GM12878 (cell line): ENCODE results near the gene FSIP1. TPM values are rescaled to one million over a fixed set of nuclear protein-coding genes. Genes with fewer than 3 reads are reported as not detected.

ENCODE experiments used
- ATAC-seq: fragments of 200-7000 bp; cut with Tn5 transposase; 3 replicates; pipeline ENCODE4 v1.9.1; 2020; ENCODE audit warnings: mild to moderate bottlenecking, moderate library complexity
- BruUV-seq: library from RNA; stranded (reverse); fragments of 400-500 nt; replicated peaks from 2 replicates; lab custom pipeline; 2021; lab: Mats Ljungman, UMichigan
- CTCF ChIA-PET: fragments of 300-600 bp; sonication (Branson Sonifier 250); formaldehyde crosslinking; extraction: SDS; loops from one replicate; lab custom pipeline; 2021; ENCODE audit warnings: inconsistent platforms; lab: Yijun Ruan, JAX
- POLR2A ChIA-PET: fragments of 350-600 bp; formaldehyde crosslinking; extraction: SDS; loops from one replicate; lab custom pipeline; 2021; ENCODE audit warnings: inconsistent platforms; lab: Charles Lee
- RAD21 ChIA-PET: fragments of 300-600 bp; sonication (Branson Sonifier 250); formaldehyde crosslinking; loops from one replicate; lab custom pipeline; 2023; ENCODE audit warnings: antibody characterized with exemption; ENCODE audit not compliant: unreplicated experiment; lab: Charles Lee
- SMC1A ChIA-PET: fragments of 300-600 bp; sonication (Branson Sonifier 250); formaldehyde crosslinking; loops from one replicate; lab custom pipeline; 2023; ENCODE audit not compliant: unreplicated experiment, uncharacterized antibody; lab: Charles Lee
- DNase-seq: peaks from one replicate; pipeline ENCODE4 v3.0.0-alpha.2; 2011; ENCODE audit warnings: low read depth, low spot score
- FAIRE-seq: peaks from 3 replicates; lab custom pipeline; 2011; peaks lifted over from hg19 to GRCh38; lab: Jason Lieb, UNC
- H2AFZ ChIP-seq: 2 replicates; pipeline ENCODE4 v1.6.0; 2011; ENCODE audit warnings: low read depth, low read length, control low read depth; ENCODE audit not compliant: control insufficient read depth
- H3K27ac ChIP-seq: 2 replicates; pipeline ENCODE4 v1.5.1; 2011; ENCODE audit warnings: control low read depth; ENCODE audit not compliant: control insufficient read depth, insufficient read depth
- H3K27me3 ChIP-seq, 2 experiments: replicated peaks in 1 of 2; 2 replicates each; pipeline versions ENCODE4 v1.6.0 to v1.6.1; 2011; ENCODE audit warnings: low read length in 1 of 2; ENCODE audit not compliant: control insufficient read depth in 2 of 2, insufficient read depth in 2 of 2
- H3K36me3 ChIP-seq, 2 experiments: 2 replicates each; pipeline ENCODE4 v1.5.1; 2011; ENCODE audit warnings: low read length in 1 of 2; ENCODE audit not compliant: control insufficient read depth in 2 of 2, insufficient read depth in 2 of 2
- H3K4me1 ChIP-seq: 2 replicates; pipeline ENCODE4 v1.6.1; 2011; ENCODE audit warnings: mild to moderate bottlenecking, low read length, moderate library complexity, mixed read lengths; ENCODE audit not compliant: control insufficient read depth, insufficient read depth
- H3K4me2 ChIP-seq: 2 replicates; pipeline ENCODE4 v1.6.0; 2011; ENCODE audit warnings: control low read depth; ENCODE audit not compliant: control insufficient read depth, insufficient read depth
- H3K4me3 ChIP-seq: fragments of 200-600 bp; sonication (generic); 2 replicates; pipeline ENCODE4 v1.5.1; 2016
- H3K79me2 ChIP-seq: 2 replicates; pipeline ENCODE4 v1.6.0; 2011; ENCODE audit warnings: low read length; ENCODE audit not compliant: control insufficient read depth, insufficient read depth
- H3K9ac ChIP-seq: 2 replicates; pipeline ENCODE4 v1.8.0; 2011; ENCODE audit warnings: low read length, control low read depth, mixed read lengths; ENCODE audit not compliant: control insufficient read depth, insufficient read depth
- H3K9me3 ChIP-seq: replicated peaks from 3 replicates; pipeline ENCODE4 v1.5.1; 2011; ENCODE audit warnings: mild to moderate bottlenecking, low read length; ENCODE audit not compliant: control insufficient read depth, insufficient read depth
- H4K20me1 ChIP-seq: 2 replicates; pipeline ENCODE4 v1.6.0; 2011; ENCODE audit not compliant: control insufficient read depth, insufficient read depth
- EP300 ChIP-seq, 2 experiments: fragments of 150-350 bp in 1 of 2; IDR thresholded peaks; 2 replicates each; pipeline ENCODE4 v1.6.1; 2011 to 2012; ENCODE audit warnings: low read depth in 2 of 2, low read length in 2 of 2, borderline replicate concordance in 1 of 2, improper control_type of control experiment in 1 of 2, inconsistent platforms in 1 of 2; ENCODE audit not compliant: control insufficient read depth in 1 of 2
- PAX8 ChIP-seq: fragments of 450-650 bp; IDR thresholded peaks from 2 replicates; pipeline ENCODE4 v1.6.1; 2017; ENCODE audit warnings: mild to moderate bottlenecking, moderate library complexity
- TBL1XR1 ChIP-seq: IDR thresholded peaks from 2 replicates; pipeline ENCODE4 v1.6.1; 2012; ENCODE audit warnings: low read depth, low read length, improper control_type of control experiment
- ZNF24 ChIP-seq: fragments of 450-650 bp; IDR thresholded peaks from 2 replicates; pipeline ENCODE4 v1.6.1; 2017; ENCODE audit warnings: antibody characterized with exemption, mild to moderate bottlenecking
- WGBS: methylation state at CpG from one replicate; pipeline ENCODE4 v1.1.6; 2016; ENCODE audit warnings: low lambda C conversion rate; ENCODE audit not compliant: insufficient replicate concordance, insufficient coverage; ENCODE audit errors: missing lambda C conversion rate; 5-methylcytosine and 5-hydroxymethylcytosine counted together
- in situ Hi-C: fragments of 300-500 bp; cut with MboI; formaldehyde crosslinking; loops from 9 replicates; pipeline ENCODE4 v1.14.3; 2018; ENCODE audit warnings: mixed read lengths
- intact Hi-C: fragments of 100-400 bp; cut with micrococcal nuclease; formaldehyde crosslinking; loops from one replicate; pipeline ENCODE4 v1.14.2; 2022; ENCODE audit not compliant: unreplicated experiment
- polyA plus RNA-seq, 11 experiments: library from polyadenylated mRNA; depleted of rRNA in 4 of 11; unstranded in 6 of 11; stranded (reverse) in 5 of 11; fragments of >200 nt; fragmentation: Nextera tagmentation in 4 of 11; fragmentation: Illumina TruSeq in 1 of 11; extraction: Ambion mirVana in 4 of 11; extraction: Trizol in 1 of 11; gene quantifications; 1 replicate in 1 of 11; 2 replicates in 10 of 11; pipeline versions ENCODE4 v1.2.1 to v1.2.3, GENCODE V29; 2011 to 2016; ENCODE audit warnings: inconsistent platforms in 2 of 11, missing spikeins in 2 of 11, low read depth in 1 of 11
- total RNA-seq, 4 experiments: library from RNA; depleted of rRNA in 3 of 4; stranded (reverse); fragments of >200 nt in 3 of 4; fragmentation: Illumina TruSeq in 1 of 4; extraction: Trizol in 1 of 4; gene quantifications; 2 replicates each; pipeline versions ENCODE4 v1.2.1 to v1.2.3, GENCODE V29; 2013 to 2021

The FSIP1 gene
- total and polyA plus RNA-seq, 10 of the 15 experiments (the other 5 are each of a cell fraction or from before 2014, with no cell fraction given) = 0.15 to 0.67 (median 0.35) TPM

- no peaks in the 10 kb centered on the region for H3K9me3 ChIP-seq
- RAD21 ChIA-PET = interaction anchor here (0.8 kb wide), 1 partner anchor 45 kb away, joined by 4 read pairs; no protein-coding TSS in a partner anchor
- H2AFZ ChIP-seq = no peak overlapping the region
- in situ Hi-C loops = loop anchor here (25.0 kb wide), 1 partner anchor 787 kb away; no protein-coding TSS in a partner anchor
- no peaks in the 10 kb centered on the region for H3K36me3 ChIP-seq
- H3K4me1 ChIP-seq = no peaks in the 10 kb centered on the region
- no peak overlapping the region for H3K9ac ChIP-seq
- intact Hi-C loops = no loop called here
- POLR2A ChIA-PET = no interaction called here
- ATAC-seq (no peak), DNase-seq (no peak), FAIRE-seq (no peak)
- H3K27me3 ChIP-seq = no peaks in the 10 kb centered on the region; a peak in 1 of 4 replicates
- no peak for TF ChIP-seq TBL1XR1
- TF ChIP-seq ZNF24 = no peak
- TF ChIP-seq EP300 (IDR thresholded peaks at IDR 0.05; ENCODE audit: borderline replicate concordance in 1 of 2, control insufficient read depth in 1 of 2, low read depth in 2 of 2, low read length in 2 of 2) = no peak
- no peak for TF ChIP-seq PAX8
- no peak overlapping the region for H3K27ac ChIP-seq
- no peak overlapping the region for H3K4me3 ChIP-seq
- H3K79me2 ChIP-seq = no peaks in the 10 kb centered on the region
- WGBS = 50% methylated on average over 12 of the region's 12 CpGs
- CTCF ChIA-PET = interaction anchor here (0.7 to 4.3 kb wide), 5 partner anchors 9 to 343 kb away, joined by 3 to 25 read pairs (median 3); no protein-coding TSS in a partner anchor
- SMC1A ChIA-PET = interaction anchor here (1.4 to 2.1 kb wide), 3 partner anchors 9 to 159 kb away, joined by 5 to 7 read pairs (median 6); no protein-coding TSS in a partner anchor
- BruUV-seq = no TSS peak
- H4K20me1 ChIP-seq = no peaks in the 10 kb centered on the region
- no peak overlapping the region for H3K4me2 ChIP-seq
These were observed 183.4 kb downstream of the FSIP1 start for GRCh38 chr15:39598958-39599845.
